Gastrocnemius medialis (tissue), 4 donors: ENCODE measurements around the gene NBL1. TPM values are rescaled to one million over a fixed set of nuclear protein-coding genes. Genes with fewer than 3 reads are reported as not detected.
A peak's percentile ranks its signal among the peaks of the same experiment; 100 is the strongest.
"Not testable (repeated sequence)": the region's sequence is repeated elsewhere in the genome, so short reads cannot be mapped to it uniquely, and the experiment has no call there.

Experiments used
- ATAC-seq, 2 donors: fragments of 150-250 bp; one replicate each; pipeline ENCODE4 v1.9.1; 2016
- DNase-seq, 2 donors: peaks; one replicate each; pipeline ENCODE4 v3.0.0-alpha.2; 2019
- H3K27ac ChIP-seq, 4 donors: fragments of 200-600 bp; sonication (generic); 1 replicate in 1 of 4; 2 replicates in 3 of 4; pipeline ENCODE4 v1.5.1; 2016 to 2018; ENCODE audit warnings: mild to moderate bottlenecking in 2 of 4, moderate library complexity in 1 of 4
- H3K27me3 ChIP-seq, 3 donors: fragments of 200-600 bp; sonication (generic) in 2 of 3; 1 replicate in 1 of 3; 2 replicates in 2 of 3; pipeline versions ENCODE4 v1.5.1 to v1.6.0; 2016 to 2019; ENCODE audit warnings: mild to moderate bottlenecking in 1 of 3, moderate library complexity in 1 of 3
- H3K36me3 ChIP-seq, 2 donors: fragments of 200-600 bp; sonication (generic) in 1 of 2; one replicate each; pipeline ENCODE4 v1.5.1; 2017 to 2018
- H3K4me1 ChIP-seq, 2 donors: fragments of 200-600 bp; sonication (generic) in 1 of 2; one replicate each; pipeline ENCODE4 v1.5.1; 2016 to 2017; ENCODE audit warnings: mild to moderate bottlenecking in 2 of 2
- H3K4me3 ChIP-seq, 4 donors: fragments of 200-600 bp; sonication (generic) in 3 of 4; 1 replicate in 1 of 4; 2 replicates in 3 of 4; pipeline ENCODE4 v1.5.1; 2016 to 2019; ENCODE audit warnings: mild to moderate bottlenecking in 2 of 4
- H3K9me3 ChIP-seq, 3 donors: fragments of 200-600 bp; sonication (generic) in 2 of 3; 1 replicate in 1 of 3; 2 replicates in 2 of 3; pipeline ENCODE4 v1.5.1; 2016 to 2019
- POLR2A ChIP-seq, 2 donors: fragments of 450-650 bp; IDR thresholded peaks; one replicate each; pipeline ENCODE4 v1.6.1; 2017; ENCODE audit warnings: antibody characterized with exemption in 2 of 2, mild to moderate bottlenecking in 2 of 2, moderate library complexity in 2 of 2
- in situ Hi-C, 4 donors: fragments of 200-750 bp; cut with MboI; loops; one replicate each; pipeline versions ENCODE4 v1.15.0 to v1.8.0; 2017; ENCODE audit warnings: low sequenced_read_pairs in 4 of 4
- intact Hi-C: fragments of 100-400 bp; cut with DNase I; formaldehyde crosslinking; loops from one replicate; pipeline ENCODE4 v1.15.1; 2023; ENCODE audit warnings: low total_unique reads
- total RNA-seq, 4 donors: library from RNA; depleted of rRNA; stranded (reverse); fragments of >200 nt; gene quantifications; one replicate each; pipeline versions ENCODE4 v1.1.0 to v1.2.3, GENCODE V29; 2016
- TF ChIP-seq, protein P1 (sequence below), 5 experiments: fragments of 450-650 bp in 3 of 5; fragments of 200-600 bp in 2 of 5; sonication (generic) in 2 of 5; IDR thresholded peaks in 4 of 5; conservative IDR thresholded peaks in 1 of 5; 1 replicate in 4 of 5; 2 replicates in 1 of 5; pipeline ENCODE4 v1.5.1; 2016 to 2019; ENCODE audit warnings: antibody characterized with exemption in 5 of 5, mild to moderate bottlenecking in 3 of 5, moderate library complexity in 3 of 5

NBL1 gene
- total RNA-seq, 4 donors from 2014 or later = 7.9 to 20.3 (median 16.3) TPM

- H3K4me1 ChIP-seq = peaks cover 4 to 9% of the 10 kb centered on the region in 2 donors
- in situ Hi-C loops (no loop called here), intact Hi-C loops (no loop called here)
- ATAC-seq (no peak), DNase-seq (no peak)
- no peaks in the 10 kb centered on the region for H3K27me3 ChIP-seq
- H3K4me3 ChIP-seq = no peak overlapping the region
- H3K9me3 ChIP-seq = no peaks in the 10 kb centered on the region
- no peaks in the 10 kb centered on the region for H3K36me3 ChIP-seq
- no peak overlapping the region for H3K27ac ChIP-seq
- TF ChIP-seq, protein P1, sequence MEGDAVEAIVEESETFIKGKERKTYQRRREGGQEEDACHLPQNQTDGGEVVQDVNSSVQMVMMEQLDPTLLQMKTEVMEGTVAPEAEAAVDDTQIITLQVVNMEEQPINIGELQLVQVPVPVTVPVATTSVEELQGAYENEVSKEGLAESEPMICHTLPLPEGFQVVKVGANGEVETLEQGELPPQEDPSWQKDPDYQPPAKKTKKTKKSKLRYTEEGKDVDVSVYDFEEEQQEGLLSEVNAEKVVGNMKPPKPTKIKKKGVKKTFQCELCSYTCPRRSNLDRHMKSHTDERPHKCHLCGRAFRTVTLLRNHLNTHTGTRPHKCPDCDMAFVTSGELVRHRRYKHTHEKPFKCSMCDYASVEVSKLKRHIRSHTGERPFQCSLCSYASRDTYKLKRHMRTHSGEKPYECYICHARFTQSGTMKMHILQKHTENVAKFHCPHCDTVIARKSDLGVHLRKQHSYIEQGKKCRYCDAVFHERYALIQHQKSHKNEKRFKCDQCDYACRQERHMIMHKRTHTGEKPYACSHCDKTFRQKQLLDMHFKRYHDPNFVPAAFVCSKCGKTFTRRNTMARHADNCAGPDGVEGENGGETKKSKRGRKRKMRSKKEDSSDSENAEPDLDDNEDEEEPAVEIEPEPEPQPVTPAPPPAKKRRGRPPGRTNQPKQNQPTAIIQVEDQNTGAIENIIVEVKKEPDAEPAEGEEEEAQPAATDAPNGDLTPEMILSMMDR (IDR thresholded peaks at IDR 0.05 in 4 of 5, conservative IDR thresholded peaks at IDR 0.05 in 1 of 5) = no peak
- no peak for TF ChIP-seq POLR2A (IDR thresholded peaks at IDR 0.05)
These were observed 8.0 kb upstream of the NBL1 start for GRCh38 chr1:19636065-19636464.

DNA sequence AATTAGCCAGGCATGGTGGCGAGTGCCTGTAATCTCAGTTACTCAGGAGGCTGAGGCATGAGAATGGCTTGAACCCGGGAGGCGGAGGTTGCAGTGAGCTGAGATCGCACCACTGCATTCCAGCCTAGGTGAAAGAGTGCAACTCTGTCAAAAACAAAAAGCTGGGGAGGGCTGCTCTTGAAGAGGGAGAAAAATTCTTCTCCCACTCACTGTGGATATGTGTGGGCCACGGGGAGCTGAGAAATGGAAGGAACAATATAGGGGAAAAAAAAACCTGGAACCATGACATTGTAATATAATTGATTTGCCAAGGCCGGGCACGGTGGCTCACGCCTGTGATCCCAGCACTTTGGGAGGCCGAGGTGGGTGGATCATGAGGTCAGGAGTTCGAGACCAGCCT is 7.4 kb upstream of the NBL1 start:
- not testable (repeated sequence) for DNase-seq

GRCh38 chr1:19637606-19638005 is 6.5 kb upstream of the NBL1 start:
- Histone ChIP-seq H3K27me3 (peaks cover 0 to under 1% (median 0%) of the 10 kb centered on the region in 3 donors), H3K4me3 (no peak overlapping the region), H3K27ac (no peak overlapping the region), H3K9me3 (no peaks in the 10 kb centered on the region), H3K36me3 (no peaks in the 10 kb centered on the region), H3K4me1 (peaks cover 4 to 9% of the 10 kb centered on the region in 2 donors)
- in situ Hi-C loops (no loop called here), intact Hi-C loops (no loop called here)
- DNase-seq (no peak), ATAC-seq (no peak)
- TF ChIP-seq POLR2A (IDR thresholded peaks at IDR 0.05) = no peak
- TF ChIP-seq, protein P1 (IDR thresholded peaks at IDR 0.05 in 4 of 5, conservative IDR thresholded peaks at IDR 0.05 in 1 of 5) = no peak

More for the DNA sequence above, 7.4 kb upstream of the NBL1 start:
- H3K27me3 ChIP-seq, ATAC-seq, intact Hi-C loops, in situ Hi-C loops, H3K9me3 ChIP-seq, H3K36me3 ChIP-seq, H3K4me3 ChIP-seq, H3K4me1 ChIP-seq, H3K27ac ChIP-seq: not testable (repeated sequence)

GRCh38 chr1:19639228-19639627 is 4.9 kb upstream of the NBL1 start:
- in situ Hi-C loops, ATAC-seq: not testable (repeated sequence)

DNA sequence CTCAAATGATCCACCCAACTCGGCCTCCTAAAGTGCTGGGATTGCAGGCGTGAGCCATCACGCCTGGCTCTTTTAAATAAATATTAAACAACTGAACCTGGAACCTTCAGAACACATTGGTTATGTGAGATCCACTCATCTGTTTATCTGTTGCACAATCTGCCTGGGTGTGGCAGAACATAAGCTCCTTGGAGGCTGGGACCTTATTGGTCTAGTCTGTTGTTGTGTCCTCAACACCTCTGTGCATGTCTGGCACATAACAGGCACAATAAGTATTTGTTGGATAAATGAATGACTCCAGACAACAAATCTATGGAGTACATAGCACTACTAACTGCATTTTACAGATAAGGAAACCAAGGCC is 4.1 kb upstream of the NBL1 start:
- H3K9me3 ChIP-seq = no peaks in the 10 kb centered on the region
- H3K36me3 ChIP-seq = no peaks in the 10 kb centered on the region
- H3K4me3 ChIP-seq = no peak overlapping the region
- peak overlapping the region in 1 of 4 donors; percentile 54 for H3K27ac ChIP-seq
- H3K4me1 ChIP-seq = peaks cover 9 to 10% of the 10 kb centered on the region in 2 donors
- ATAC-seq (peak; percentile 78 to 83), DNase-seq (peak; percentile 49 to 59)
- no peak for TF ChIP-seq POLR2A (IDR thresholded peaks at IDR 0.05)
- TF ChIP-seq, protein P1 (IDR thresholded peaks at IDR 0.05 in 4 of 5, conservative IDR thresholded peaks at IDR 0.05 in 1 of 5) = no peak
- H3K27me3 ChIP-seq = peaks cover 8 to 12% (median 12%) of the 10 kb centered on the region in 3 donors
- intact Hi-C loops (no loop called here), in situ Hi-C loops (no loop called here)

More at GRCh38 chr1:19639228-19639627, 4.9 kb upstream of the NBL1 start:
- H3K9me3 ChIP-seq, H3K4me3 ChIP-seq, DNase-seq, H3K4me1 ChIP-seq, H3K27ac ChIP-seq, intact Hi-C loops, H3K27me3 ChIP-seq, H3K36me3 ChIP-seq: not testable (repeated sequence)
